ENCODE measurements around the gene SLC38A3.
A peak's percentile ranks its signal among the peaks of the same experiment; 100 is the strongest.

Gene SLC38A3

DNA sequence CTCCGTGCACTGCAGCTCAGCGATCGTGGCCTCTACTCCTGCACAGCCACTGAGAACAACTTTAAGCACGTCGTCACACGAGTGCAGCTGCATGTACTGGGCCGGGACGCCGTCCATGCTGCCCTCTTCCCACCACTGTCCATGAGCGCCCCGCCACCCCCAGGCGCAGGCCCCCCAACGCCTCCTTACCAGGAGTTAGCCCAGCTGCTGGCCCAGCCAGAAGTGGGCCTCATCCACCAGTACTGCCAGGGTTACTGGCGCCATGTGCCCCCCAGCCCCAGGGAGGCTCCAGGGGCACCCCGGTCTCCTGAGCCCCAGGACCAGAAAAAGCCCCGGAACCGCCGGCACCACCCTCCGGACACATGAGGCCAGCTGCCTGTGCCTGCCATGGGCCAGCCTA lies 17.3 kb upstream of the SLC38A3 start:
- Histone ChIP-seq H3K27ac (ENCODE audit: low read length, poor library complexity, severe bottlenecking) (no peak overlapping the region), H3K23ac (ENCODE audit: low read length in 2 of 2) (no peak overlapping the region), H3K4ac (ENCODE audit: low read depth in 1 of 2, low read length in 2 of 2) (no peak overlapping the region), H3K79me1 (replicated peaks; ENCODE audit: low read length, poor library complexity, severe bottlenecking) (no peaks in the 10 kb centered on the region), H3K14ac (ENCODE audit: low read length in 2 of 2) (no peak overlapping the region), H3K4me2 (ENCODE audit: low read length, poor library complexity, severe bottlenecking) (no peak overlapping the region), H3K9ac (ENCODE audit: low read length) (no peak overlapping the region), H2BK15ac (ENCODE audit: low read depth, poor library complexity, severe bottlenecking) (no peak overlapping the region), H2BK120ac (ENCODE audit: low read depth, low read length) (no peak overlapping the region), H4K8ac (ENCODE audit: low read length) (no peak overlapping the region), H3K27me3 (ENCODE audit: control insufficient read depth in 1 of 2, insufficient read depth in 1 of 2, low read length in 2 of 2) (peaks cover 9 to 48% of the 10 kb centered on the region in 2 experiments), H2BK12ac (ENCODE audit: low read length in 2 of 2) (no peak overlapping the region), H3K36me3 (ENCODE audit: control insufficient read depth in 1 of 2, insufficient read depth in 2 of 2, low read depth in 1 of 2, low read length in 2 of 2) (peaks cover 0 to 23% of the 10 kb centered on the region in 2 experiments), H2AK5ac (ENCODE audit: low read length, severe bottlenecking) (no peak overlapping the region), H3K4me3 (ENCODE audit: insufficient read depth in 1 of 2, low read depth in 1 of 2, low read length in 2 of 2) (no peak overlapping the region), H3K9me3 (ENCODE audit: control insufficient read depth, low read length) (no peaks in the 10 kb centered on the region), H2BK5ac (ENCODE audit: low read depth, low read length, poor library complexity, severe bottlenecking) (no peak overlapping the region), H3K18ac (ENCODE audit: low read depth in 1 of 2, low read length in 2 of 2) (no peak overlapping the region), H3K4me1 (ENCODE audit: control insufficient read depth, insufficient read depth, low read depth, low read length) (peaks cover 5% of the 10 kb centered on the region), H4K91ac (ENCODE audit: low read length) (no peak overlapping the region), H2AFZ (ENCODE audit: low read depth, low read length) (no peak overlapping the region)
- 94% methylated on average over 15 of the region's 19 CpGs for WGBS
- no peak for DNase-seq

DNA sequence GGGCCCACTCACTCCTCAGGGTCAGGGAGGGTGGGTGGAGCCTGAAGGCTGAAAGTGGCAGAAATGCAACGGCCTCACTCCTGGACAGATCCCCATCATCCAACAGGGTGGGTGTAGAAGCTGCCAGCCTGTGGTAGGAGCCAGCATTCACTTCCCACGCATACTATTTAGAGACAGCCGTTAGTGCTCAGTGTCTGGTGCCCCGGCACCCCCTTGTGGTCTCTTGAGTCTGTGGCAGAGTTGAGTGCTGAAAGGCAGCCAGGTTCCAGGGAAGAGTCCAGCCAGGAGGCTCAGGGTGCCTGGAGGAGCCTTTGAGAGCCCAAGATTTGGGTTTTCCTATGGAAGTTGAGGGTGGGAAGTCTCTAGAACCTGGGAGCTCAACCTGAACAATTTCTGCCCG lies 15.8 kb upstream of the SLC38A3 start:
- Histone ChIP-seq H3K27me3 (ENCODE audit: control insufficient read depth in 1 of 2, insufficient read depth in 1 of 2, low read length in 2 of 2) (peaks cover 11 to 50% of the 10 kb centered on the region in 2 experiments), H3K4me2 (ENCODE audit: low read length, poor library complexity, severe bottlenecking) (no peak overlapping the region), H3K4me3 (ENCODE audit: insufficient read depth in 1 of 2, low read depth in 1 of 2, low read length in 2 of 2) (no peak overlapping the region), H4K8ac (ENCODE audit: low read length) (no peak overlapping the region), H3K23ac (ENCODE audit: low read length in 2 of 2) (no peak overlapping the region), H2BK12ac (ENCODE audit: low read length in 2 of 2) (no peak overlapping the region), H3K9ac (ENCODE audit: low read length) (no peak overlapping the region), H3K18ac (ENCODE audit: low read depth in 1 of 2, low read length in 2 of 2) (no peak overlapping the region), H3K4ac (ENCODE audit: low read depth in 1 of 2, low read length in 2 of 2) (no peak overlapping the region), H2BK15ac (ENCODE audit: low read depth, poor library complexity, severe bottlenecking) (no peak overlapping the region), H2AK5ac (ENCODE audit: low read length, severe bottlenecking) (no peak overlapping the region), H3K4me1 (ENCODE audit: control insufficient read depth, insufficient read depth, low read depth, low read length) (peaks cover 4% of the 10 kb centered on the region), H3K79me1 (replicated peaks; ENCODE audit: low read length, poor library complexity, severe bottlenecking) (no peaks in the 10 kb centered on the region), H4K91ac (ENCODE audit: low read length) (no peak overlapping the region), H3K27ac (ENCODE audit: low read length, poor library complexity, severe bottlenecking) (no peak overlapping the region), H2BK5ac (ENCODE audit: low read depth, low read length, poor library complexity, severe bottlenecking) (no peak overlapping the region), H3K14ac (ENCODE audit: low read length in 2 of 2) (no peak overlapping the region), H2AFZ (ENCODE audit: low read depth, low read length) (no peak overlapping the region), H2BK120ac (ENCODE audit: low read depth, low read length) (no peak overlapping the region), H3K36me3 (ENCODE audit: control insufficient read depth in 1 of 2, insufficient read depth in 2 of 2, low read depth in 1 of 2, low read length in 2 of 2) (peaks cover 0 to 15% of the 10 kb centered on the region in 2 experiments), H3K9me3 (ENCODE audit: control insufficient read depth, low read length) (no peaks in the 10 kb centered on the region)
- WGBS = 15% methylated on average over 5 of the region's 5 CpGs
- DNase-seq = peak; percentile 83

GRCh38 chr3:50189989-50190388 lies 15.1 kb upstream of the SLC38A3 start:
- Histone ChIP-seq H2AFZ (ENCODE audit: low read depth, low read length) (no peak overlapping the region), H3K14ac (ENCODE audit: low read length in 2 of 2) (no peak overlapping the region), H3K18ac (ENCODE audit: low read depth in 1 of 2, low read length in 2 of 2) (no peak overlapping the region), H3K23ac (ENCODE audit: low read length in 2 of 2) (no peak overlapping the region), H3K4me1 (ENCODE audit: control insufficient read depth, insufficient read depth, low read depth, low read length) (peaks cover 9% of the 10 kb centered on the region), H3K4ac (ENCODE audit: low read depth in 1 of 2, low read length in 2 of 2) (no peak overlapping the region), H2BK12ac (ENCODE audit: low read length in 2 of 2) (no peak overlapping the region), H3K9ac (ENCODE audit: low read length) (no peak overlapping the region), H3K27ac (ENCODE audit: low read length, poor library complexity, severe bottlenecking) (no peak overlapping the region), H2BK15ac (ENCODE audit: low read depth, poor library complexity, severe bottlenecking) (no peak overlapping the region), H3K4me2 (ENCODE audit: low read length, poor library complexity, severe bottlenecking) (no peak overlapping the region), H2BK5ac (ENCODE audit: low read depth, low read length, poor library complexity, severe bottlenecking) (no peak overlapping the region), H3K9me3 (ENCODE audit: control insufficient read depth, low read length) (no peaks in the 10 kb centered on the region), H2AK5ac (ENCODE audit: low read length, severe bottlenecking) (no peak overlapping the region), H4K8ac (ENCODE audit: low read length) (no peak overlapping the region), H4K91ac (ENCODE audit: low read length) (no peak overlapping the region), H3K36me3 (ENCODE audit: control insufficient read depth in 1 of 2, insufficient read depth in 2 of 2, low read depth in 1 of 2, low read length in 2 of 2) (peaks cover 0 to 15% of the 10 kb centered on the region in 2 experiments), H3K79me1 (replicated peaks; ENCODE audit: low read length, poor library complexity, severe bottlenecking) (no peaks in the 10 kb centered on the region), H2BK120ac (ENCODE audit: low read depth, low read length) (no peak overlapping the region), H3K4me3 (ENCODE audit: insufficient read depth in 1 of 2, low read depth in 1 of 2, low read length in 2 of 2) (no peak overlapping the region), H3K27me3 (ENCODE audit: control insufficient read depth in 1 of 2, insufficient read depth in 1 of 2, low read length in 2 of 2) (peaks cover 18 to 53% of the 10 kb centered on the region in 2 experiments)
- no peak for DNase-seq
- 81% methylated on average over 7 of the region's 7 CpGs for WGBS

GRCh38 chr3:50190936-50191660 lies 14.0 kb upstream of the SLC38A3 start, which contains the start of gene GNAT1:
GNAT1 (plus strand) TSS chr3:50191610; CDS start chr3:50191726, 116 bp downstream.
- H2AK5ac ChIP-seq (ENCODE audit: low read length, severe bottlenecking) = no peak within 1 kb of the TSS
- no peak within 1 kb of the TSS for H3K4me2 ChIP-seq (ENCODE audit: low read length, poor library complexity, severe bottlenecking)
- no peak within 1 kb of the TSS for H2BK15ac ChIP-seq (ENCODE audit: low read depth, poor library complexity, severe bottlenecking)
- no peak within 1 kb of the TSS for H4K91ac ChIP-seq (ENCODE audit: low read length)
- no peak within 1 kb of the TSS for H4K8ac ChIP-seq (ENCODE audit: low read length)
- no peak within 1 kb of the TSS for H2BK120ac ChIP-seq (ENCODE audit: low read depth, low read length)
- H2BK12ac ChIP-seq (ENCODE audit: low read length in 2 of 2) = no peak within 1 kb of the TSS
- H3K14ac ChIP-seq (ENCODE audit: low read length in 2 of 2) = no peak within 1 kb of the TSS
- no peak within 1 kb of the TSS for H2BK5ac ChIP-seq (ENCODE audit: low read depth, low read length, poor library complexity, severe bottlenecking)
- H3K27ac ChIP-seq (ENCODE audit: low read length, poor library complexity, severe bottlenecking) = no peak within 1 kb of the TSS
- no peaks in the 10 kb centered on the region for H3K9me3 ChIP-seq (ENCODE audit: control insufficient read depth, low read length)
- no peak within 1 kb of the TSS for H3K9ac ChIP-seq (ENCODE audit: low read length)
- no peak within 1 kb of the TSS for H3K4ac ChIP-seq (ENCODE audit: low read depth in 1 of 2, low read length in 2 of 2)
- DNase-seq = no peak
- H3K23ac ChIP-seq (ENCODE audit: low read length in 2 of 2) = no peak within 1 kb of the TSS
- H2AFZ ChIP-seq (ENCODE audit: low read depth, low read length) = no peak within 1 kb of the TSS
- peaks cover 14% of the 10 kb centered on the region for H3K4me1 ChIP-seq (ENCODE audit: control insufficient read depth, insufficient read depth, low read depth, low read length)
- no peaks in the 10 kb centered on the region for H3K79me1 ChIP-seq (replicated peaks; ENCODE audit: low read length, poor library complexity, severe bottlenecking)
- H3K18ac ChIP-seq (ENCODE audit: low read depth in 1 of 2, low read length in 2 of 2) = no peak within 1 kb of the TSS
- peaks cover 0 to 8% of the 10 kb centered on the region in 2 experiments for H3K36me3 ChIP-seq (ENCODE audit: control insufficient read depth in 1 of 2, insufficient read depth in 2 of 2, low read depth in 1 of 2, low read length in 2 of 2)
- H3K4me3 ChIP-seq (ENCODE audit: insufficient read depth in 1 of 2, low read depth in 1 of 2, low read length in 2 of 2) = no peak within 1 kb of the TSS
- peaks cover 29 to 55% of the 10 kb centered on the region in 2 experiments for H3K27me3 ChIP-seq (ENCODE audit: control insufficient read depth in 1 of 2, insufficient read depth in 1 of 2, low read length in 2 of 2)
- 66% methylated on average over 4 of the region's 8 CpGs for WGBS

Measured in mesenchymal stem cell (in vitro differentiated cells and primary cell).